Mucosa of rectum (tissue), 2 donors: ENCODE results near the gene BRD4.

ENCODE experiments used
- H3K27ac ChIP-seq, 2 donors: one replicate each; pipeline ENCODE4 v1.7.0; 2013; ENCODE audit warnings: inconsistent platforms in 2 of 2, low read depth in 2 of 2, low read length in 2 of 2
- H3K27me3 ChIP-seq, 2 donors: one replicate each; pipeline ENCODE4 v1.7.0; 2013; ENCODE audit warnings: low read length in 2 of 2; ENCODE audit not compliant: control insufficient read depth in 2 of 2, insufficient read depth in 2 of 2
- H3K36me3 ChIP-seq, 2 donors: one replicate each; pipeline ENCODE4 v1.7.0; 2013; ENCODE audit warnings: low read length in 2 of 2; ENCODE audit not compliant: control insufficient read depth in 2 of 2, insufficient read depth in 2 of 2
- H3K4me1 ChIP-seq, 2 donors: one replicate each; pipeline ENCODE4 v1.7.0; 2013; ENCODE audit warnings: low read length in 2 of 2, mild to moderate bottlenecking in 1 of 2; ENCODE audit not compliant: control insufficient read depth in 2 of 2, insufficient read depth in 2 of 2
- H3K4me3 ChIP-seq, 2 donors: one replicate each; pipeline ENCODE4 v1.7.0; 2013; ENCODE audit warnings: low read length in 2 of 2
- H3K9ac ChIP-seq, 2 donors: one replicate each; pipeline ENCODE4 v1.7.0; 2013; ENCODE audit warnings: low read length in 2 of 2, low read depth in 1 of 2, mild to moderate bottlenecking in 1 of 2
- H3K9me3 ChIP-seq, 2 donors: one replicate each; pipeline ENCODE4 v1.7.0; 2013; ENCODE audit warnings: low read length in 2 of 2; ENCODE audit not compliant: control insufficient read depth in 2 of 2
- donor health status: healthy.
- donor health status: Normal muscosa, but diverticular disease.

BRD4 gene

DNA sequence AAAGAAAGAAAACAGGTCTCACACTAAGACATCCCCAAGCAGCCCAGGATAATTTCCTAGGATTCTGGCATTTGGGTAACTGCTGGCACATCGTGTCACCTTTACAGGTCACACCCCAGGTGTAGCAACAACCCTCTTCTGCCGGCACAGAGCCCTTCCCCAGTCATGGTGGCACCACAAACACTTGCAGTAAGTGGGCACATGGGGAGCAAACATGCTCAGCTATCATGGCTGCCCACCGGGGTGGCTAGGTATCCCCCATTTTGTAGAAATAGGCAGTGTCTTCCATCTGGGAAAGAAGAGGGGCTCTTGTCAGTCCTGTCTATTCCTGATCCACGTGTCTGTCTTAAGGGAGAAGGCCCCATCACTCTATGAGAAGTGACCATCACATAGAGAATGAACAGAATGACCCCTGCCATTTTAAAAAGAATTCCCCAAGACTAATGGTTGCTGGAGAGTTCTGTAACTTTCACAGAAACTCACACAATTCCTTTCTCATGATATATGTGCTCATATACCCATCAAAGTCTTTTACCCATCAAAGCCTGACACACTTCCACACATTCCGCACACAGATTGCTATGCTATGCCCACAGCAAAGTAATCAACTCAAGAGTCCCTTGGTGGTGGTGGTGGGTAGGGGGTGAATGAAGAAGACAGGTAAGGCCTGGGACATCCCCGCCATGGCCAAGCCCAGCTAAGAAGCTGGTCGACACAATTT is 33.3 kb downstream of the BRD4 start:
- no peak overlapping the region for H3K4me3 ChIP-seq
- peaks cover 0 to 5% of the 10 kb centered on the region in 2 donors for H3K36me3 ChIP-seq
- H3K9ac ChIP-seq: no peak overlapping the region
- H3K27me3 ChIP-seq: no peaks in the 10 kb centered on the region
- no peaks in the 10 kb centered on the region for H3K9me3 ChIP-seq
- H3K4me1 ChIP-seq: peaks cover 37 to 42% of the 10 kb centered on the region in 2 donors
- H3K27ac ChIP-seq: no peak overlapping the region

DNA sequence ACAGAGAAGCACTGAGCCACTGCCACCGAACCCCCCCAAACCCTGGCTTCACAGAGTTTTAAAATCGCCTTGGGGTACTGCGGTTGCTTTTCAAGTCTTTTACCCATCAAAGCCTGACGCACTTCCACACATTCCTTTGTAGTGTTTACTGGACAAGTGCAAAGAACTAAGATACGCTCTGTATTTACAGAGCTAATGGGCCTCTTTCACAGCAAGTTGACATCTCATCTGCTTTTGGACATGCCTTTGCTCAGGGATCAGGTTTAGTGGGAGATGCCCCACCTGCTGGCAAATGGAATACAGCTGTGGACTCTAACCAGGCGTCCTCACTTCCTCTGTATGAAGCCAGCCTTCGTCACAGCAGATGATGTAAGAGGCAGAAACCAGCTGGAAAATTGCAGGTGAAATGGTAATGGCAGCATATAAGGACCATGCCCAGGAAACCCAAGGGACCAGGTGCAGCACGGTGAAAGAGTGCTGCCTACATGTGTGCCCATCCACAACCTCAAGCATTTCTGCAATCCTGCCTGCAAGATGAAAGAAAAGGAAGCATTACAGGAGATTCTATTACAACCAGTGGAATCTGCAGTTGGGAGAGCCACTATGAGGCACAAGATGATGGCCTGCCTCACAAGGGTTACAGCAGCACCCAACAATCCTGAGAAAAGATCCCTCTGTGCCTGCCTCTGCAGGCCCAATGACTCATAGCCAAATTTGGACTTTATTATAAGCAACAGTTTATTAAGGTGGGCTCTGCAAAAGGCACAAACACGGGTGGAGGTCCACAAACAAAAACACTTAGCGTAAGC is 34.7 kb downstream of the BRD4 start:
- H3K27me3 ChIP-seq: no peaks in the 10 kb centered on the region
- H3K4me3 ChIP-seq: no peak overlapping the region
- H3K9me3 ChIP-seq: no peaks in the 10 kb centered on the region
- no peak overlapping the region for H3K9ac ChIP-seq
- peak overlapping the region in 1 of 2 donors; percentile 5 for H3K27ac ChIP-seq
- peaks cover 0 to 5% of the 10 kb centered on the region in 2 donors for H3K36me3 ChIP-seq
- H3K4me1 ChIP-seq: peaks cover 35 to 38% of the 10 kb centered on the region in 2 donors

DNA sequence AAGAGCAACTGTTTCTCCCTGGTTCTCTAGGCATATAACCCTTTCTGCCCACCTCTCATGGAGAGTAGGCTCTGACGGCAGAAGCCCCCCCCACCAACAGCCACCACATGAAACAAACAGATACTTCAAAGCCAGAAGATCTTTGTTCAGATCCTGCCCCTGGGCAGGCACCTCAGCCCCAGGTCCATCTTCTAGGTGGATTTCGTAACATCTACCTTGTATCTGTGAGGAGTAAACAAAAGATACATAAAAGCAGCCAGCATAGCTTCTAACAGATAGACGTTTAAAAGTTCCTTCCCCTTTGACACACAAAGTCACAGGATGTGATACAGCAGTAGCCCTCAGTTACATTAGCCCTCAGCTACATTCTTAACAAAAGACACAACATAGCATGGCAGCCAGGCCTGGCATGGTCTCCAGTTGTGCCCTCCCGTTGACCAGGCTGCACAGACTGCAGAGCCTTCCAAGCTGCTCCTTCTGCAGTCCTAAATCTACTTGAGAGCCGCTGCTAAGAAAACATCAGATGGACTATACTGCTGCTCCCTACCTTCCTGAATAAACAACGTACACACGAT is 35.4 kb downstream of the BRD4 start:
- Histone ChIP-seq H3K4me1 (peaks cover 35 to 38% of the 10 kb centered on the region in 2 donors), H3K27me3 (no peaks in the 10 kb centered on the region), H3K9ac (no peak overlapping the region), H3K9me3 (no peaks in the 10 kb centered on the region), H3K36me3 (peaks cover 0 to 5% of the 10 kb centered on the region in 2 donors), H3K4me3 (no peak overlapping the region), H3K27ac (no peak overlapping the region)

DNA sequence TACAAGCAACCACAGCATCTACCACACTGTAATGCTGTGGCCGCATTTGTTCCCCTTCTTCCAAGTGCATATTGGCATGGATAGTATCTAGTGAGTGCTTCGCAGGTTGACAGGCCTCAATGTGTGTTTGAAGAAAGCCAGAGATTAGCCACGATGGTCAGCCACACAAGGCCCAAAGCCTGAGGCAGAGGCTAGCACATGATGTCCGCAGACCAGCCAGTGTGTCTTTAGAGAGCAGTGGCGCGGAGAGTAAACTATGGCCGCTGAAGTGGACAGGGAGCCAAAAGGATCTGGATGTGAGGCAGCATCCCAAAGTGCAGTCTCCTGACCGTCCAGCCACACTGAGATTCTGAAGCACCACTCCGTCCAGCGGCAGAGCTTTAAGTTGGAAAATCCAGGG is 36.0 kb downstream of the BRD4 start:
- Histone ChIP-seq H3K4me1 (peaks cover 35% of the 10 kb centered on the region in 2 donors), H3K27me3 (no peaks in the 10 kb centered on the region), H3K9me3 (no peaks in the 10 kb centered on the region), H3K9ac (no peak overlapping the region), H3K36me3 (peaks cover 0 to 5% of the 10 kb centered on the region in 2 donors), H3K27ac (no peak overlapping the region), H3K4me3 (no peak overlapping the region)

DNA sequence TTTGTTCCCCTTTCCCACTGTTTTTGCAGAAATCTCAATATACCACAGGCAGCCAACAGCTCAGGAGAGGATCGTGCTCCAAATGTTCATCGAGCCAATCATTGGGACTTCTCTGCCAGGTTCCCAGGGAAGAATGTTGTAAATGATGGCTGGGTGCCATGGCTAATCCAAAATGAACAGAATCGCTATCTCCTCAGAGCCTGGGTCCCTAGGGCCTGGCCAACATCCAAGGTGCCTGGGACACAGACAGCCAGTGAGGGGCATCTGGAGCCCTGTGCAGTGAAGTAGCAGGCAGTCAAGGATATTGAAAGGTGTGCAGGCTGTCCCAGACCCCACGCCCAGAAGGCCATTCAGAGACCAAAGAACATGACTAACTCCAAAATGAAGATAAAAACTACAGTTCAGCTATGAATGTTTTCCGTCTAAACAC is 37.8 kb downstream of the BRD4 start:
- H3K27me3 ChIP-seq: no peaks in the 10 kb centered on the region
- H3K9me3 ChIP-seq: no peaks in the 10 kb centered on the region
- peaks cover 0 to 5% of the 10 kb centered on the region in 2 donors for H3K36me3 ChIP-seq
- H3K4me1 ChIP-seq: peaks cover 33 to 37% of the 10 kb centered on the region in 2 donors
- H3K27ac ChIP-seq: no peak overlapping the region
- no peak overlapping the region for H3K9ac ChIP-seq
- no peak overlapping the region for H3K4me3 ChIP-seq

DNA sequence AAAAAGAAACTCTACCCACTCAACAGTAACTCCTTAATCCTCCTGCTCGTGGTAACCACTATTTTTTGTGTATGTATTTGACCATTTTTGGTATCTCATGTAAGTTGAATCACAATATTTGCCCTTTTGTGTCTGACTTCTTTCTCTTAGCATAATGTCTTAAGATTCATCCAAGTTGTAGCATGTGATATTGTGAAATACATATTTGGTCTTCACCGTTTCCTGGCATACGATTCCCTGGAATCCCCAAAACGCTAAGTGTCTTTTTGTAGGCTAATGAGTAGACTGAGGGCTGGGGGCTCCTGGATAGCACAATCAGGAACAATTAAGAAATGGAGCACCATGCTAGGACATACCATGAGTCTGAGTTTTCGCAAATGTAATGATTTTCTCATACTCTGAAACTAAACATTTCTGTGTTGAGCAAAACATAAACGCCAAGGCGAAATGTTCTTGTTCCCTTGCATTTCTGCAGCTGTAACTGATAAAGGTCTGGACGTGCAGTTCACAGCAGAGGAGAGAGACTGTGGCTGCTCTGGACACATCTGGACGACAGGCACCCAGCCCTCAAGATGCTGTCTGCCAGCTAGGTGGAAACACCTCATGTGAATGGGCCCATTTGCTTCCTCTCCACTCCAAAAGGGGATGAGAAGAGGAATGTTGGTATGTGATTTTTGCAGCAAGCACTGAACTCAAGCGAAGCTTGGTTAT is 38.4 kb downstream of the BRD4 start:
- H3K4me3 ChIP-seq: no peak overlapping the region
- H3K4me1 ChIP-seq: peaks cover 35% of the 10 kb centered on the region in 2 donors
- peaks cover 0 to 5% of the 10 kb centered on the region in 2 donors for H3K36me3 ChIP-seq
- no peak overlapping the region for H3K9ac ChIP-seq
- H3K9me3 ChIP-seq: no peaks in the 10 kb centered on the region
- no peak overlapping the region for H3K27ac ChIP-seq
- H3K27me3 ChIP-seq: no peaks in the 10 kb centered on the region

DNA sequence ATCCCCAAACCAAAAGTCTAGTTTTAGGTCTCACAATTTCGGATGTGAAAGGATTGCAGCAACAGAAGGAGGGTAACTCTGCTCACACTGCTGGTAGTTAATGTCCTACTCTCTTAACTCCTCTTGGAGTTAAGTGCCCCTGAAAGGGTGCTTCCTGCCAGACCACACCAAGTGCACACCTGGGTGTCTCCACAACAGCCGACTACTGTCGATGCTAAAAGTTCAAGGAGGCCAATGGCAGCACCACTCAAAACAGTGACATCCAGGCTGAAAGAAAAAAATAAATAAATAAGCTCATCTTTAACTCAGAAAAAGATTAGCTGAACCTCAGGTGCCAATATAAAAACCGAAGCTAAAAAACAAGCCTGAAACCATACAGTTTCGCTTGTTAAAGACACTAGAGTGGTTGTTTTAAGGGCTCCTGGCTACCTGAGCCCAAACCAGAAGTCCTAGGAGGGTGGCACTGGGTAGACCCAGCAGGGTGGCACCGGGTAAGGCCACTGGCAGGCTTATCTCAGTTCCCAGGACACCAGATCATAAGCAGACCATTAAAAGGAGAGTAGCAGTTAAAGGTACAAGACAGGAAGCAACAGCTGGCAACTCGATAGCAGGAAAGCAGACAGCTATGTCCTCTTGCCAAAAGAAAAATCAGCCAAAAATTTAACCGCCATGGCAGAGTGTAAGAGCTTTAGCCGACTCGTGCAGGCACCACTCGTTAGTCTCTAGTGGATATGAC is 39.3 kb downstream of the BRD4 start:
- H3K9ac ChIP-seq: no peak overlapping the region
- H3K4me3 ChIP-seq: no peak overlapping the region
- H3K4me1 ChIP-seq: peaks cover 36 to 37% of the 10 kb centered on the region in 2 donors
- no peaks in the 10 kb centered on the region for H3K27me3 ChIP-seq
- peaks cover 0 to 5% of the 10 kb centered on the region in 2 donors for H3K36me3 ChIP-seq
- H3K27ac ChIP-seq: no peak overlapping the region
- no peaks in the 10 kb centered on the region for H3K9me3 ChIP-seq

DNA sequence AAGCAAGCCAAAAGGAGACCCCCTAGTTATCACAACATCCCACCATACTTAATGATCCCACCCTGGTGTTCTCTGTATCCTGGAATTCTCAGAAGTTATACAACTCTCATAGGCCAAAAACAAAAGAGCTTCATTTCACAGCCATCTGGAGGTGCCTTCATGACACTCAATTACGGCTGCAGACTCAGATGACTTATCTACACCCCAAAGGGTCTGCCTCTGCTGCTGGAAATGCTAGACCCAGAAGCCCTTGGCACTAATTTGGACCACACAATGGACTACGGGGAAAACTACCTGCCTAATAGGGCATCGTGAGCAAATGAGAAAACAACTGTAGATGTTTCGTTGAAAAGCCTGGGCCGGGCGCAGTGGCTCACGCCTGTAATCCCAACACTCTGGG is 40.2 kb downstream of the BRD4 start:
- Histone ChIP-seq H3K36me3 (peaks cover 0 to 5% of the 10 kb centered on the region in 2 donors), H3K9me3 (no peaks in the 10 kb centered on the region), H3K27ac (no peak overlapping the region), H3K27me3 (no peaks in the 10 kb centered on the region), H3K4me3 (no peak overlapping the region), H3K9ac (no peak overlapping the region), H3K4me1 (peaks cover 29 to 31% of the 10 kb centered on the region in 2 donors)

DNA sequence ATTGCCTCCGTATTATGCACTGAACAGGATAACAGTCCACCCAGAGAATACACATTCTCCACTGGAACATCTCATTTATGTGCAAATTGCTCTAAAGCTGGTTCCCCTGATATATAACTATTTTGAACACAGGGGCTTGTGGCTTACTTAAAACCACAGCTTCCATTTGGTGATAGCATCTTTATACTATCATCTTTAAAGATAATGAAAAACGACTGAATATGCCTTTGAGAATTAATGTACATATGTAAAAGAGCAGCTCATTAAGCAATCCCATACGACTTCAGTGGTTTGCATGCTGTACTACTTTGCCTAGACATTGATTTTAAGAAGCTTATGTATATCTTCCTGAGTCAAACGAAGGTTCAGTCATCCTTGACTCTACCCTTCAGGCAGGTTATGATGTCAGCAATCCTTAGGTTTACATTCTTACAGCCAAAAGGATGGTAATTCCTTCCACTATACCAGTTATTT is 40.8 kb downstream of the BRD4 start:
- Histone ChIP-seq H3K9ac (no peak overlapping the region), H3K4me1 (peaks cover 26 to 27% of the 10 kb centered on the region in 2 donors), H3K4me3 (no peak overlapping the region), H3K27me3 (no peaks in the 10 kb centered on the region), H3K9me3 (no peaks in the 10 kb centered on the region), H3K36me3 (peaks cover 0 to 5% of the 10 kb centered on the region in 2 donors), H3K27ac (no peak overlapping the region)
